ENCODE data around the gene PRPF4.
"Not testable (repeated sequence)": the region's sequence is repeated elsewhere in the genome, so short reads cannot be mapped to it uniquely, and the experiment has no call there.

The PRPF4 gene

GRCh38 chr9:113249661-113250060, 25.8 kb upstream of the PRPF4 start:
- in situ Hi-C loops (cut with MboI; ENCODE audit: low sequenced_read_pairs); H3K9me3 ChIP-seq; H3K4me3 ChIP-seq; H3K27me3 ChIP-seq (ENCODE audit: low read depth); DNase-seq (ENCODE audit: low spot score in 2 of 2); H3K36me3 ChIP-seq (replicated peaks): not testable (repeated sequence)
- peaks cover 13% of the 10 kb centered on the region for H3K4me1 ChIP-seq

GRCh38 chr9:113250807-113251206, 24.7 kb upstream of the PRPF4 start:
- H3K27me3 ChIP-seq (ENCODE audit: low read depth), result no peaks in the 10 kb centered on the region
- H3K4me3 ChIP-seq, result no peak overlapping the region
- no peak for DNase-seq (ENCODE audit: low spot score in 2 of 2)
- no peaks in the 10 kb centered on the region for H3K36me3 ChIP-seq (replicated peaks)
- H3K4me1 ChIP-seq, result peaks cover 4% of the 10 kb centered on the region
- H3K9me3 ChIP-seq, result no peaks in the 10 kb centered on the region
- in situ Hi-C loops (cut with MboI; ENCODE audit: low sequenced_read_pairs), result no loop called here

GRCh38 chr9:113254991-113255390, 20.5 kb upstream of the PRPF4 start:
- H3K27me3 ChIP-seq (ENCODE audit: low read depth), result no peaks in the 10 kb centered on the region

GRCh38 chr9:113255438-113255837, 20.0 kb upstream of the PRPF4 start:
- Histone ChIP-seq H3K36me3 (replicated peaks) (peaks cover 20% of the 10 kb centered on the region), H3K9me3 (no peaks in the 10 kb centered on the region), H3K27me3 (ENCODE audit: low read depth) (no peaks in the 10 kb centered on the region), H3K4me3 (no peak overlapping the region), H3K4me1 (peaks cover 4% of the 10 kb centered on the region)
- in situ Hi-C loops (cut with MboI; ENCODE audit: low sequenced_read_pairs), result no loop called here
- DNase-seq (ENCODE audit: low spot score in 2 of 2), result no peak

More at GRCh38 chr9:113254991-113255390, 20.5 kb upstream of the PRPF4 start:
- H3K9me3 ChIP-seq, result no peaks in the 10 kb centered on the region
- H3K4me3 ChIP-seq, result no peak overlapping the region
- in situ Hi-C loops (cut with MboI; ENCODE audit: low sequenced_read_pairs), result no loop called here
- H3K36me3 ChIP-seq (replicated peaks), result peaks cover 17% of the 10 kb centered on the region
- DNase-seq (ENCODE audit: low spot score in 2 of 2), result no peak
- H3K4me1 ChIP-seq, result peaks cover 4% of the 10 kb centered on the region

GRCh38 chr9:113257863-113258262, 17.6 kb upstream of the PRPF4 start:
- DNase-seq (ENCODE audit: low spot score in 2 of 2), result no peak
- H3K4me3 ChIP-seq, result no peak overlapping the region
- no peaks in the 10 kb centered on the region for H3K4me1 ChIP-seq
- no peaks in the 10 kb centered on the region for H3K9me3 ChIP-seq
- H3K27me3 ChIP-seq (ENCODE audit: low read depth), result no peaks in the 10 kb centered on the region
- in situ Hi-C loops (cut with MboI; ENCODE audit: low sequenced_read_pairs), result no loop called here
- peaks cover 29% of the 10 kb centered on the region for H3K36me3 ChIP-seq (replicated peaks)

GRCh38 chr9:113258282-113258681, 17.2 kb upstream of the PRPF4 start:
- no peaks in the 10 kb centered on the region for H3K4me1 ChIP-seq
- no peaks in the 10 kb centered on the region for H3K27me3 ChIP-seq (ENCODE audit: low read depth)
- no peak overlapping the region for H3K4me3 ChIP-seq
- peaks cover 29% of the 10 kb centered on the region for H3K36me3 ChIP-seq (replicated peaks)
- in situ Hi-C loops (cut with MboI; ENCODE audit: low sequenced_read_pairs), result no loop called here
- no peak for DNase-seq (ENCODE audit: low spot score in 2 of 2)
- no peaks in the 10 kb centered on the region for H3K9me3 ChIP-seq

- in situ Hi-C loops (cut with MboI; ENCODE audit: low sequenced_read_pairs), result no loop called here
- Histone ChIP-seq H3K27me3 (ENCODE audit: low read depth) (no peaks in the 10 kb centered on the region), H3K9me3 (no peaks in the 10 kb centered on the region), H3K4me1 (no peaks in the 10 kb centered on the region), H3K4me3 (no peak overlapping the region), H3K36me3 (replicated peaks) (peaks cover 26% of the 10 kb centered on the region)
- no peak for DNase-seq (ENCODE audit: low spot score in 2 of 2)
Observed at GRCh38 chr9:113261917-113262671, 13.4 kb upstream of the PRPF4 start.

- H3K36me3 ChIP-seq (replicated peaks), result peaks cover 32% of the 10 kb centered on the region
- DNase-seq (ENCODE audit: low spot score in 2 of 2), result no peak
- in situ Hi-C loops (cut with MboI; ENCODE audit: low sequenced_read_pairs), result no loop called here
- H3K9me3 ChIP-seq, result no peaks in the 10 kb centered on the region
- H3K4me3 ChIP-seq, result no peak overlapping the region
- H3K4me1 ChIP-seq, result no peaks in the 10 kb centered on the region
- no peaks in the 10 kb centered on the region for H3K27me3 ChIP-seq (ENCODE audit: low read depth)
Observed at GRCh38 chr9:113266174-113266573, 9.3 kb upstream of the PRPF4 start.

- in situ Hi-C loops (cut with MboI; ENCODE audit: low sequenced_read_pairs), result no loop called here
- H3K36me3 ChIP-seq (replicated peaks), result peaks cover 32% of the 10 kb centered on the region
Observed at GRCh38 chr9:113267911-113268566, 7.4 kb upstream of the PRPF4 start.

GRCh38 chr9:113269355-113269754, 6.1 kb upstream of the PRPF4 start:
- Histone ChIP-seq H3K4me1 (peaks cover 3% of the 10 kb centered on the region; the same call in 1 of the 2 replicates), H3K4me3 (no peak overlapping the region), H3K36me3 (replicated peaks) (peaks cover 32% of the 10 kb centered on the region), H3K9me3 (no peaks in the 10 kb centered on the region), H3K27me3 (ENCODE audit: low read depth) (no peaks in the 10 kb centered on the region)
- in situ Hi-C loops (cut with MboI; ENCODE audit: low sequenced_read_pairs), result no loop called here
- DNase-seq (ENCODE audit: low spot score in 2 of 2), result no peak

More at GRCh38 chr9:113267911-113268566, 7.4 kb upstream of the PRPF4 start:
- Histone ChIP-seq H3K4me1 (no peaks in the 10 kb centered on the region), H3K4me3 (no peak overlapping the region), H3K9me3 (no peaks in the 10 kb centered on the region), H3K27me3 (ENCODE audit: low read depth) (no peaks in the 10 kb centered on the region)
- DNase-seq (ENCODE audit: low spot score in 2 of 2), result no peak

GRCh38 chr9:113269871-113270270, 5.6 kb upstream of the PRPF4 start:
- peaks cover 32% of the 10 kb centered on the region for H3K36me3 ChIP-seq (replicated peaks)
- in situ Hi-C loops (cut with MboI; ENCODE audit: low sequenced_read_pairs), result loop anchor here (5.0 to 10.0 kb wide), 2 partner anchors 315 to 387 kb away; no protein-coding TSS in a partner anchor

GRCh38 chr9:113274474-113275156, 843 bp upstream of the PRPF4 start:
- Histone ChIP-seq H3K9me3 (no peaks in the 10 kb centered on the region), H3K27me3 (ENCODE audit: low read depth) (no peaks in the 10 kb centered on the region), H3K4me3 (peak overlapping the region; percentile 95), H3K4me1 (peaks cover 7% of the 10 kb centered on the region), H3K36me3 (replicated peaks) (peaks cover 47% of the 10 kb centered on the region)
- in situ Hi-C loops (cut with MboI; ENCODE audit: low sequenced_read_pairs), result loop anchor here (5.0 to 10.0 kb wide), 3 partner anchors 133 to 383 kb away; no protein-coding TSS in a partner anchor
- DNase-seq (ENCODE audit: low spot score in 2 of 2), result peak; percentile 61 to 72

More at GRCh38 chr9:113269871-113270270, 5.6 kb upstream of the PRPF4 start:
- no peak for DNase-seq (ENCODE audit: low spot score in 2 of 2)
- H3K4me1 ChIP-seq, result peaks cover 3% of the 10 kb centered on the region; the same call in 1 of the 2 replicates
- no peak overlapping the region for H3K4me3 ChIP-seq
- H3K9me3 ChIP-seq, result no peaks in the 10 kb centered on the region
- H3K27me3 ChIP-seq (ENCODE audit: low read depth), result no peaks in the 10 kb centered on the region

GRCh38 chr9:113278840-113279239, 3.4 kb downstream of the PRPF4 start:
- no peak for DNase-seq (ENCODE audit: low spot score in 2 of 2)
- Histone ChIP-seq H3K36me3 (replicated peaks) (peaks cover 63% of the 10 kb centered on the region), H3K4me1 (peaks cover 25% of the 10 kb centered on the region), H3K9me3 (no peaks in the 10 kb centered on the region), H3K27me3 (ENCODE audit: low read depth) (no peaks in the 10 kb centered on the region), H3K4me3 (no peak overlapping the region)
- in situ Hi-C loops (cut with MboI; ENCODE audit: low sequenced_read_pairs), result loop anchor here (5.0 to 10.0 kb wide), 2 partner anchors 128 to 306 kb away; no protein-coding TSS in a partner anchor
